HepG2 (cell line): Measurements from ENCODE around the gene ZDHHC16. TPM values are rescaled to one million over a fixed set of nuclear protein-coding genes. Genes with fewer than 3 reads are reported as not detected.

Source experiments
- ARID4A ChIP-seq: sonication (generic); formaldehyde crosslinking; IDR thresholded peaks from 2 replicates; pipeline ENCODE4 v1.5.0; 2020; ENCODE audit warnings: mild to moderate bottlenecking, missing genetic modification reagents, borderline replicate concordance
- CCAR2 ChIP-seq: fragments of 200-400 bp; formaldehyde crosslinking; optimal IDR thresholded peaks from 2 replicates; pipeline ENCODE3; 2018; ENCODE audit warnings: low read depth, mild to moderate bottlenecking, low read length, moderate library complexity
- DDIT3 ChIP-seq: sonication (generic); formaldehyde crosslinking; IDR thresholded peaks from 2 replicates; pipeline ENCODE4 v1.4.0; 2020; ENCODE audit warnings: mild to moderate bottlenecking, missing genetic modification reagents
- HOXA9 ChIP-seq: sonication (generic); formaldehyde crosslinking; IDR thresholded peaks from 2 replicates; pipeline ENCODE4 v1.8.1; 2022; ENCODE audit warnings: missing genetic modification reagents, mild to moderate bottlenecking, moderate library complexity, borderline replicate concordance
- MED8 ChIP-seq: sonication (generic); formaldehyde crosslinking; IDR thresholded peaks from 2 replicates; pipeline ENCODE4 v1.8.1; 2023; ENCODE audit warnings: mild to moderate bottlenecking, missing genetic modification reagents; ENCODE audit not compliant: insufficient replicate concordance
- MNT ChIP-seq: fragments of 450-650 bp; IDR thresholded peaks from 2 replicates; pipeline ENCODE4 v1.6.1; 2016
- MXD1 ChIP-seq: sonication (generic); formaldehyde crosslinking; IDR thresholded peaks from 2 replicates; pipeline ENCODE4 v1.4.0; 2020; ENCODE audit warnings: mild to moderate bottlenecking, missing genetic modification reagents
- PHB2 ChIP-seq: fragments of 450-650 bp; IDR thresholded peaks from 2 replicates; pipeline ENCODE4 v1.6.1; 2018; ENCODE audit not compliant: partially characterized antibody
- PHF8 ChIP-seq: sonication (generic); formaldehyde crosslinking; IDR thresholded peaks from 2 replicates; pipeline ENCODE4 v1.5.0; 2020; ENCODE audit warnings: missing genetic modification reagents
- RCOR2 ChIP-seq: IDR thresholded peaks from 2 replicates; pipeline ENCODE4 v1.6.1; 2016; ENCODE audit warnings: missing biosample characterization, missing genetic modification reagents
- REXO4 ChIP-seq: sonication (generic); formaldehyde crosslinking; IDR thresholded peaks from 2 replicates; pipeline ENCODE4 v1.8.0; 2022; ENCODE audit warnings: missing genetic modification reagents, mild to moderate bottlenecking, borderline replicate concordance
- XBP1 ChIP-seq: sonication (generic); formaldehyde crosslinking; IDR thresholded peaks from 2 replicates; pipeline ENCODE4 v1.5.0; 2020; ENCODE audit warnings: missing genetic modification reagents
- ZNF121 ChIP-seq: sonication (generic); formaldehyde crosslinking; IDR thresholded peaks from 2 replicates; pipeline ENCODE4 v1.5.0; 2020; ENCODE audit warnings: mild to moderate bottlenecking, missing genetic modification reagents
- ZNF224 ChIP-seq: sonication (generic); formaldehyde crosslinking; IDR thresholded peaks from 2 replicates; pipeline ENCODE4 v1.5.0; 2020; ENCODE audit warnings: mild to moderate bottlenecking, missing genetic modification reagents
- ZNF468 ChIP-seq: sonication (generic); formaldehyde crosslinking; IDR thresholded peaks from 2 replicates; pipeline ENCODE4 v1.8.0; 2022; ENCODE audit warnings: mild to moderate bottlenecking, moderate library complexity, missing genetic modification reagents
- ZNF546 ChIP-seq: sonication (generic); formaldehyde crosslinking; conservative IDR thresholded peaks from 2 replicates; pipeline ENCODE4 v1.8.1; 2023; ENCODE audit warnings: mild to moderate bottlenecking, missing genetic modification reagents
- ZNF549 ChIP-seq: sonication (generic); formaldehyde crosslinking; IDR thresholded peaks from 2 replicates; pipeline ENCODE4 v1.5.0; 2020; ENCODE audit warnings: missing genetic modification reagents
- ZNF562 ChIP-seq: sonication (generic); formaldehyde crosslinking; IDR thresholded peaks from 2 replicates; pipeline ENCODE4 v1.8.0; 2022; ENCODE audit warnings: missing genetic modification reagents, borderline replicate concordance
- ZNF709 ChIP-seq: sonication (generic); formaldehyde crosslinking; IDR thresholded peaks from 2 replicates; pipeline ENCODE4 v1.5.0; 2020; ENCODE audit warnings: mild to moderate bottlenecking, missing genetic modification reagents
- ZNF768 ChIP-seq: sonication (generic); formaldehyde crosslinking; IDR thresholded peaks from 2 replicates; pipeline ENCODE4 v1.4.0; 2020; ENCODE audit warnings: missing genetic modification reagents
- ZSCAN12 ChIP-seq: sonication (generic); formaldehyde crosslinking; IDR thresholded peaks from 2 replicates; pipeline ENCODE4 v1.9.0; 2021; ENCODE audit warnings: mild to moderate bottlenecking, missing genetic modification reagents
- ZSCAN21 ChIP-seq: sonication (generic); formaldehyde crosslinking; IDR thresholded peaks from 2 replicates; pipeline ENCODE4 v1.8.0; 2022; ENCODE audit warnings: mild to moderate bottlenecking, missing genetic modification reagents, moderate library complexity, borderline replicate concordance
- polyA plus RNA-seq, 8 experiments: library from polyadenylated mRNA; depleted of rRNA in 3 of 8; stranded (reverse) in 7 of 8; unstranded in 1 of 8; fragments of >200 nt; fragmentation: Illumina TruSeq in 4 of 8; extraction: Trizol in 4 of 8; gene quantifications; 2 replicates each; pipeline versions ENCODE4 v1.2.1 to v1.2.3, GENCODE V29; 2011 to 2016; ENCODE audit warnings: low read depth in 4 of 8, missing spikeins in 1 of 8, mixed read lengths in 1 of 8; ENCODE audit not compliant: insufficient read depth in 1 of 8
- total RNA-seq, 5 experiments: library from RNA; depleted of rRNA; stranded (reverse); fragments of >200 nt; fragmentation: Illumina TruSeq; extraction: Trizol; gene quantifications; 2 replicates each; pipeline ENCODE4 v1.2.3, GENCODE V29; 2016; ENCODE audit warnings: low read depth in 1 of 5

Gene ZDHHC16
- total and polyA plus RNA-seq, 2 of the 13 experiments (the other 11 are each of a cell fraction or from before 2014, with no cell fraction given), result 40.8 to 41.8 TPM

GRCh38 chr10:97400665-97401454 lies 45.1 kb upstream of the ZDHHC16 start, which contains the start of gene RRP12 (continued):
- TF ChIP-seq CCAR2, result no peak
- no peak for TF ChIP-seq ZSCAN21 (CRISPR knock-in tag)
- TF ChIP-seq ZNF468 (CRISPR knock-in tag), result no peak
- TF ChIP-seq MNT, result peak; percentile 94
- no peak for TF ChIP-seq ZNF562 (CRISPR knock-in tag)
- TF ChIP-seq ZNF121, result no peak
- TF ChIP-seq REXO4, result no peak
- no peak for TF ChIP-seq PHB2
- no peak for TF ChIP-seq XBP1
- TF ChIP-seq ZNF768 (CRISPR knock-in tag), result peak; percentile 30; the same call in 1 of the 2 replicates
- 0 out of 2 replicates have a peak, but pooled peaks have one; percentile 54 for TF ChIP-seq ZSCAN12 (CRISPR knock-in tag)
- peak; percentile 100 for TF ChIP-seq ARID4A
- TF ChIP-seq MXD1, result peak; percentile 99; the same call in 1 of the 2 replicates
- TF ChIP-seq PHF8 (CRISPR knock-in tag), result peak; percentile 66
- TF ChIP-seq ZNF709, result no peak
- no peak for TF ChIP-seq DDIT3 (CRISPR knock-in tag)
- TF ChIP-seq HOXA9, result no peak
- no peak for TF ChIP-seq ZNF224 (CRISPR knock-in tag)
- TF ChIP-seq ZNF549 (CRISPR knock-in tag), result no peak
- TF ChIP-seq RCOR2 (CRISPR knock-in tag), result no peak
- TF ChIP-seq MED8, result no peak
- TF ChIP-seq ZNF546 (CRISPR knock-in tag), result no peak
